NOMO-1 treated with DMSO at 0.1 percent for 48 hours (cell line): ENCODE data around the gene BGN.

Source experiments
- DNase-seq: peaks from one replicate; lab custom pipeline; 2025; ENCODE audit not compliant: unreplicated experiment; lab: John Stamatoyannopoulos, UW

BGN gene

GRCh38 chrX:153525451-153525850 is 30.7 kb downstream of the BGN start:
- DNase-seq, result no peak

- DNase-seq, result no peak
Measured at GRCh38 chrX:153526042-153526441, 31.3 kb downstream of the BGN start.

- no peak for DNase-seq
Measured at GRCh38 chrX:153526801-153527200, 32.0 kb downstream of the BGN start.

GRCh38 chrX:153527208-153527607 is 32.4 kb downstream of the BGN start:
- DNase-seq, result no peak

GRCh38 chrX:153530411-153531129 is 35.8 kb downstream of the BGN start:
- DNase-seq, result no peak

- no peak for DNase-seq
Measured at GRCh38 chrX:153533091-153533490, 38.3 kb downstream of the BGN start.

GRCh38 chrX:153537080-153537479 is 42.3 kb downstream of the BGN start:
- DNase-seq, result no peak

- DNase-seq, result no peak
Measured at GRCh38 chrX:153537526-153538295, 42.9 kb downstream of the BGN start.

GRCh38 chrX:153538424-153538823 is 43.6 kb downstream of the BGN start:
- no peak for DNase-seq

GRCh38 chrX:153539171-153539978 is 44.6 kb downstream of the BGN start:
- peak; percentile 14 for DNase-seq

GRCh38 chrX:153539979-153540358 is 45.2 kb downstream of the BGN start:
- no peak for DNase-seq

GRCh38 chrX:153544727-153545126 is 49.9 kb downstream of the BGN start:
- no peak for DNase-seq

GRCh38 chrX:153546386-153546785 is 51.6 kb downstream of the BGN start:
- no peak for DNase-seq

GRCh38 chrX:153547195-153547594 is 52.4 kb downstream of the BGN start:
- DNase-seq, result peak; percentile 18

- DNase-seq, result no peak
Measured at GRCh38 chrX:153549231-153549630, 54.5 kb downstream of the BGN start.

GRCh38 chrX:153549807-153550206 is 55.0 kb downstream of the BGN start:
- DNase-seq, result no peak

- peak; percentile 9 for DNase-seq
Measured at GRCh38 chrX:153551135-153551534, 56.4 kb downstream of the BGN start.

- DNase-seq, result peak; percentile 67
Measured at GRCh38 chrX:153554519-153555167, 59.9 kb downstream of the BGN start.

GRCh38 chrX:153556767-153557166 is 62.0 kb downstream of the BGN start:
- no peak for DNase-seq

- DNase-seq, result no peak
Measured at GRCh38 chrX:153557618-153558355, 63.0 kb downstream of the BGN start.
